G401.6 (cell line): ENCODE measurements around the gene ABTB2.

Experiments used
- FAIRE-seq: peaks from 2 replicates; lab custom pipeline; 2012; peaks lifted over from hg19 to GRCh38; lab: Jason Lieb, UNC

ABTB2 gene

DNA sequence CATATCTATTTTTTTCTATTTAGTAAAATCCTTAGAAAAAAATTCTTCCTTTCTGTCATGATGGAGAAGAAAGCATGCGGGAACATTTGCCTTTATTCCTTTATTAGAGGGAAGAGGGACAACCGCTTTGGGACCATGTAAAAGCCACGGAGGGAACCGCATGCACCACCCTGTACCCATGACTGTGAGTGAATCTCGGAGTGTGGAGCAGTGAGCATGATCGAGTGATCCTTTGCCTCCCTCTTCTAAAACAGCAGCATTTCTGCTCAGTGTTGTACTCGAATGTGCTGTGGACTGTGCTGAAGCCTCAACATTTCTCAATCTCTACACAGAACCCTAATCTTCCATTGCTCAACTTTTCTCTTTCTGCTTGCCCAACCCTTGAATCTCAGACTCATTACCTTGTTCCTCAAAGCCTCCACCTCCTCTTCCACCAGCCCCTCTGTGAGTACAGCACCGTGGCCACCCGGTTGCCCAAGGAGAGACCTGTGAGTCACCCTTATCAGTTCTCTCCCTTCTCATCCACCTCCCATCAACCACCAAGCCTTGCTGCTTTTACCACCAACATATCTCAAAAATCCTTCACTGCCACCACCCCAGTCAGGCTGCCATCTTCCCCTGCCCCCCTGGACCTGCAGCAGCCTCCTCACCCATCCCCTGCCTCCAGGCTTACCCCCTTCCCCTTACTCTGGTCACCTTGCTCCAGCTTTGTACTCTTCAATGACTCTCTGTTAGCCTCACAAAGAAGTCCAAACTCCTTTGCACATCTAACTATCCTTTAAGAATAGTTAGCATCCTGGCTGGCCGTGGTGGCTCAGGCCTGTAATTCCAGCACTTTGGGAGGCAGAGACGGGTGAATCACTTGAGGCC, 149.3 kb downstream of the ABTB2 start:
- no peak for FAIRE-seq

DNA sequence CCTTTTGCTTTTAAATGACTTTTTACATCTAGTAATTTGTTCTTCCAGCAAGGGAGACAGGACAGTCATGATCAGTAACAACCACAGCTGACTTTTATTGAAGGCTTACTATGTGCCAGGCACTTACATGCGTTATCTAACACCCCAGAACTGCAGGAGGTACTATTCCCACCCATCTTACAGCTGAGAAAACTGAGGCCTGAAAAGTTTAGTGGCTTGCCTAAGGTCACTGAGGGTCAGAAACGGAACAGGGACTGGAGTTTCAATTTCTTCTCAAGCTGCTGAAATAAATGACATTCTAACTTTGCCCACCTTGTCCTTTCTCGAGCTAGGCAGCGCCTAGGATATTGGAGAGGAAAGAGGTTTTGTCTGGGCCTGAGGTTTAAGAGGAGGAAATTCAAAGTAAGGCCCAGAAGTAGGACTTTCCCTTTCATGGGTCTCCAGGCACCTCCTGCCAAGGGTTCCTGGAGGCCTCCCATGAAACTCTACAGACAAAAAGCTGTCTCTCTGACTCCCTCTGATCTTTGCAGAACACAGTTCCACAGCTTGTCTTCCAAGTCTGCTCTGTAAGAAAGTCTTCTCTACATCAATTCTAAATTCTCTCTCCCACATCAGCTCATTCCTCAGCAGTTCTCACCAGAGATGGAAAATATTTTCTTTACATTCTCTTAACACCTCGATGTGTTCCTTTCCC, 150.2 kb downstream of the ABTB2 start:
- no peak for FAIRE-seq

DNA sequence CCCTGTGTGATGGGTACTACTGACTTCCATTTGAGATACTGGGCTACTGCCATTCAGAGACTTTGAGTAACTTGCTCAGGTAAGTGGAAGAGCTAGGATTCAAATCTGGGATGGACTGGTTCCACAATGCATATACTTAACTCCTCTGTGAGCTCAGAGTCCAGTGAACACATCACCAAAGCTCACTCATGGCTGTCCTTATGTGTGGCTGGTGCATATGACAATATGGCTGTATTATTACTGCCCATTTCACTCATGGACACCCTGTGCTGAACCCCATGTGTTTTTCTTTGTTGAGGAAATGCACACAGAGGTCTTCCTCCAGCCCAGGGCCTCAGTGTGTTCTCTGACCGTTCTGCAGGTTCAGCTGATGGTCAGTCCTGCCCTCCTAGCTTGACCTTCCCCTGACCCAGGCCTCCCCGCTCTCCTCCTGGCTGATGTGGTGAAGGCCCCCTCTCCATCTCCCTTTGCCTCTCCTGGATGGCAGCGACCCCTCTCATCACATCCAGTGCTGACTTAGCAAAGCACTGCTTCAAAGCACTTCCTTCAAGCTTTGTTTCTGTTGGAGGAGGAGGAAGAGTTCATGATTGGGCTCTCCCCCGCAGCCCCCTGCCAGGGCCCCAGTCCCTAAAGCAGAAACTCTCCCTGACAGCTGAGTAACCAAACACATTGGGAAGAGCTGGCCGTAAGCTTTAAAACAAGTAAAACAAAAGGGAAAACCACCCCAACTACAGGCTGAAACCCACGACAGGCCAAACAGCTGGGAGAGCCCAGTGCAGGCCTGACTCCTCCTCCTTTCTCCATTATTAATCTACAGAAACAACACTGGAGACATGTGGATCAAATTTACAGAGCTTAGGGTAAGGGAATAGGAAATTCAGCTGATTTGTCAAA, 151.2 kb downstream of the ABTB2 start:
- no peak for FAIRE-seq

DNA sequence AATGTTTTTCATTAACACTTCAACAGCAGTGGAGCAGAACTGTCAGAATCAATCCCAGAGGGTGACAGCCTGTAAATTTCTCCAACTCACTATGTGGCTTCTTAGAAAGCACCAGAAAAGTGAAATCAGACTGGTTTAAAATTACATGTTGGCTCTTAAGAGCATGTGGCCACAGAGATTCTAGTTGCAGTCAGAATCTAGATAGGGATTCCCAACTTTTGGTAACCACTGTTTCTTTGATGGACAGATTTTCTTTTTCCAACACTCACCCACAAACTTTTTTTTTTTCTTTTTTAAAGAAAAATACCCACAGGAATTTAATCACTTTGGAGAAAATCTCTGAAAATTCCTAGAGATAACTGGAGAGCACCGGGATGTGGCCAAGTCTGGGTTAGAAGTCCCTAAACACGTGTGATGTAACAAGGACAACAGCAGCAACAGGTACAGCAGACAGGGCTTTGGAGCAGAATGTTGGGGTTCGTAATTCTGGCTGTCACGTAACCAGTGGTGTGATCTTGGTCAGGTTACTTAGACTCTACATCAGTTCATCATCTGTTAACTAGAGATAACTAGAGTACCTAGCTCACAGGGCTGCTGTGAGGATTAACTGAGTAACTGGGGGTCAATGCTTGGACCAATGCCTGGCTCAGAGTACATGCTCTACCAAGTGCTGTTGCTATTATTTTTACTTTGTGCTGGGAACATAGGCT, 152.3 kb downstream of the ABTB2 start:
- no peak for FAIRE-seq

DNA sequence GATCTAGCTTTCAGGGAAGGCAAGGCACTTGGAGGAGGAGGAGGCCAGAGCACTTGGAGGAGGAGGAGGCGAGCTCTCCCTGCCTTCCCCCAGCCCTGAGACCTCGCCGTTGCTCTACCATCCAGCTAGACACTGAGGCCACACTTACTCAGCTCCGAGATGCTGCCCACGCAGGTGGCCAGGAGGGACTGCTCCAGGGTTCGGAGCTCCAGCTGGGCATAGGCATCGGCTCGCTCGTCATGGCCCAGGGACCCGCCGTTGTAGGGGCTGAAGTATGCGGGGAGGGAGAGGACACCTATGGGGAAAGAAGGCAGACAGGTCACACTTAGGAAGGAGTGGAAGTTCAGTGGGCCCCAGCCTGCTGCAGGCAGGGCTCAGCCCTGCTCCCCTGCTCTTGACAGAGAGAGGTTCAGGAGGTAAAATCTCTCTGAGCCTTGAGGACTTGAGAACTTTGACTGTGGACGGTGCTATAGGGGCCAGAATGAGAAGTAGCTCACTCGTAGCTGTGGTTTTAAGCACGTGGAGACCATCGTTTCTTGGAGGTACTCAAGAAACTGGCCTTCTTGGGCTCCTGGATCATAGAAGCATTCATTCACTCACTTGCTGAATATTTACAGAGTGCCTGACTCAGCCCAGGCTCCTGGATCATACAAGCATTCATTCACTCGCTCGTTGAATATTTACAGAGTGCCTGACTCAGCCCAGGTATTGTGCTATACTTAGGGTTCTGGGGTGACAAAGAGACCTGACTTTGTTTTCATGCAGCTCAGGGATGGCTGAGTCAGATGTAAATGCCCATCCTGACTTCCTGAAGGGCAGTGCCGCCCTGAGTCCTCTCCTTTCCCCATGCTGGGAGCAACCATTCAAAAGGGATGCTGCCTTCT, 153.2 kb downstream of the ABTB2 start:
- FAIRE-seq, result no peak

DNA sequence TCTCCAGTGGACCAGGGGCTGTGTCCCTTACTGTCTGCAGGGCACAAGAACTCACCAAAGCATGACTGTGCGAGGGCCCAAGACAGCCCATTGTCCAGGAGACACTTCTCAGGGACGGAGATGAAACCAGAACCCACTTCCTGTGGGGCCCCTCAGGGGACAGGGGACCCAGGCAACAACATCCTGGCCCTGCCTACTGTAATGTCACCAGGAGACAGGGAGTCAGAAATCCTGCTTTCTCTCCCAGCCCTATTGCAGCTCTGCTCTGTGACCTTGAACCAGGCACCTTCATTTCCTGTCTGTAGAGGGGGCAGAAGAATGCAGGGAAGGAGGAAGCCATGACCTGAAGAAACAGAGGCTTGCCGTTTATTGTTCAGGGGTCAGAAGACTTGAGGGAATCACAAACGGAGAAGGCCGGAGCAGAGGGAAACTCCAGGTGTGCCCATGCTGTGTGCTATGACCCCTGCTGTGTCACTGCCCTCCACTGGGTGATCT, 154.4 kb downstream of the ABTB2 start:
- no peak for FAIRE-seq

DNA sequence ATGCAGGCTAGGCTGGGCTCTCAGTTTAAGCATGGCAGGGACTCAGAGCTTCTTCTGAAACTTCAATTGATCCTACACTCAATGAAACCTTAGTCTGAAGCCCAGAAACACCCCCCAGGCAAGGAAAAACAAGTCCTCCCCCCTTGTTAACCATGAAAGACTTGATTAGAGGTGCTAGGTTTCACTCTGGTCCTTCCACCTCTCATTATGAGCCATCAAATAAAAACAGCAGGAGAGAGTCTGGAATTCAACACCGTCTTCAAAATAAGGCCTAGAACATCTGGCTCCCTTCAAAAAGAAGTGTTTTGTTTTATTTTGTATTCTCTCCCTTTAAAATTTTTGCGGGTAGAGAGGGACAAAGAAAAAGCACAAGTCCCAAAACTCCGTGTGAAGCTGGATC, 156.7 kb downstream of the ABTB2 start:
- no peak for FAIRE-seq

DNA sequence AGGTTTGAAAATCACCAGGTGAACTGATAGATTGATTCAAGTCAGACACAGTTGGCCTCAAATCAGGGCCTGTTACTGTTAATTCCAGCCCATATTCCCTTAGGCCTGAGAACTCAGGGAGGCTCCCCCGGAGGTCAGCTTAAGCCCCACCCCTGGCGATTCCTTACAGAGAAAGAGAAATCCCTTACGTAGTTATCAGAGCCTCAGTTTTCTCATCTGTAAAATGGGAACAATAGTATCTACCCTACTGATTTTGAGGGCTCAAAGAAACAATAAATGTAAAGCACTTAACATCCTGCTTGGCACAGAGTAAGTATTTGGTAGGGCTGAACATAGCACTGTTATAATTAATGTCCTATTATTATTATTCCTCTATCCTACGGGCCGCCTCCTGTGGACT, 158.3 kb downstream of the ABTB2 start:
- no peak for FAIRE-seq

DNA sequence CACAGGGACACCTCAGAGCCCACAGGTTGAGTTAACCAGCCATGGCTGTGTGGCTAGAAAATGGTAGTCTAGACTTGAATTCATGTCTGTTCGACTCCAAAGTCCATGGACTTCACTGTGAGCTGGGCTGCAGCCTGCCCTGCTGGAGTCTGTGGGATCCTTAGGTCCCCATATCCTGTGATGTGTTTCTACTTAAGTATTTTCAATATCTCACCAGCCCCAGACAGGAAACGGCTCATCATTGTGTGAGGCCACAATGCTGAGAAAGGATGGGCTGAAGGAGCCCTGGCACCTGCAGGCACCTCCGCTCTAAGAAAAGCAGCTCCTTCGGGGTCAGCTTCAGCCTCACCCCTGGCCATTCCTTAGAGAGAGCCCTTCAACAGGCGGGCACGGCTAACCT, 159.3 kb downstream of the ABTB2 start:
- no peak for FAIRE-seq

DNA sequence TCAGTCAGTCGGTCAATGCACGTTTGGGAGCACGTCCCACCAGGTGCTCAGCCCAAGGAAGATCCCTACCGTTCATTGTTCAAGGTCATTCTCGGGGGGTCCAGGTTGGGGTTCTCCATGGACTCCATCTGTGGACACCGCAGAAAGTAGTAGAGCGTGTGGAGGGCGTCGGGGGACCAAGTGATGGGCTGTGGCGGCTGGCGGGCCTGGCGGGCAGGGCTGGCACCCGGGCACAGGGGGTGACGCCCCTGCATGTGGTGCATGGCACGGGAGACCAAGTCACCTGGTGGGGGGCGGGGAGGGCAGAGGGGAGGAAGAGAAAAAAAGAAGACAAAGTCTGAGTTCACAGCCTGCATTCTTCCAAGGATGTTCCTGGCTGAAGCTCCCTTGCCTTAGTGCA, 160.6 kb downstream of the ABTB2 start:
- no peak for FAIRE-seq

DNA sequence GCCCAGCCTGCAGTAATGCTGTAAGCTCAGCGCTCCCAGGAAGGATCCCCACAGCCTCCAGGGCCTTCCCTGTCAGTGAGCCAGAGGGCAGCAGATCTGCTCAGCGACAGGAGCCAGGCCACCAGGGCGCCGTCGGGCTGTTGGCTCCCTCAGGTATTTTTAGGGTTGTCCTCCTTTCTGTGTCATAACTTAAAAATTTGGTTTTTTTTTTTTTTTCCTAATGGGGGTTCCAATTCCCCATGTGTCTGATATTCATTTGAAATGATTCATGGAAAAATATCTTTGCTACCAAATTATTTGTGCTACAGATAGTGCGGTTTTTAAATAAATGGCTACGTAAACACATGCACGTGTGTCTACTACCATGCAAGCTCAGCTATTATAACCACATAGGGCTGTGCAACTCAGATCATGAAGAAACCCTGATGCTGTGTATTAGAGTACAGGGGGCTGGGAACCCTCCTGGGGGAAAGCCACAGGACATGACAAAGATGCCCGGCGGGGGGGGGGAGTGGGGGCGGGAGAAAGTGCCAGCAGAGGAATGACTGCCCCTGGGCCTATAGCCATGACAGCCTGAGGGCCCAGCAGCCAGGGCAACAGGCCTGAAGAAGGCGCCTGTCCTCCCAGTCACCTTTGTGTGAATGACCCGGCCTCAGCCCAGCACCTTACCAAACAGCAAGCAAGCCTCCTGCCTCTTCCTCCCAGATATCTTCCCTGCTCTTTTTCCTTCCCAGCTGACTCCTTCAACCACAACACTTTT, 163.1 kb downstream of the ABTB2 start:
- no peak for FAIRE-seq

DNA sequence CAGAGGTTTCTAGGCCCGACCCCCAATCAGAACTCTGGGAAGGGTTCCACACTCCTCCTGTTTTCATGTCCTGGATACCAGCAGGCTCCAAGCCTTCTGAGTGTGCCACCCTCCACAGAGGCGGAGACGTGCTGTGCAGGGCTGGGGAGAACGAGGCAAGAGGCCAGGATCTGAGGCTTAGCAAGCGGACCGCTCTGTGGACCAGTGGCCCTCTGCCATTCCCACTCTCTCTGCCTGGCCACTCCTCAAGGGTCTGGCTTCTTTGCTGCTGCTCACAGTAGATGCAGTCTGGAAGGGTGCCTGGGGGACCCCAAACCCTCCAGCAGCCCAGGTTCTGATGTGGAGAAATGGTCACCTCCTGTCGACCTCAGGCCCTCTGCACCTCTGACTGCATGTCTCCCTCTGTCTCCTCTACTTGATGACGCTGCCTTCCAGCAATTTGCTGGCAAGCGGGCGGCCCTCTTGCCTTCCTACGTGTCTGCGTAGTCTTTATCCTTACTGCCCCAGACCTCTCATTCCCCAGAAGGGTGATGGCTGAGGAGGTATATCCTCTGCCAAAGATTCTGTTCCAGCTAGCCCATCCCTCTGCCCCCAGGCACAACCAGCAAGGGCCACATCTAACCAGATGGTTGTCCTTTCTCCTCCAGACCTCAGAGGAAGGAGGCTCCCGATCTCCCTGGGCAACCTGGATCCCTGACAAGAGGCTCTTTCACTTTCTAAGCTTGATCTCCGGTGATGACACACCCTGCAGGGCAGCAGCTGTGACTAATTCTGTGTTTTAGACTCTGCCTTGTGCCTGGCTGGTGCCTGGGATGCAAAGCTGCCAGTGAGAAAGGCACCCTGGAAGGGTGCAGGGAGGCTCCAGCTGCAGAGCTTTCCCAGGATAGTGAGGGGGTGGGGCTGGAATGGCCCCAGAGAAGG, 165.1 kb downstream of the ABTB2 start:
- no peak for FAIRE-seq

DNA sequence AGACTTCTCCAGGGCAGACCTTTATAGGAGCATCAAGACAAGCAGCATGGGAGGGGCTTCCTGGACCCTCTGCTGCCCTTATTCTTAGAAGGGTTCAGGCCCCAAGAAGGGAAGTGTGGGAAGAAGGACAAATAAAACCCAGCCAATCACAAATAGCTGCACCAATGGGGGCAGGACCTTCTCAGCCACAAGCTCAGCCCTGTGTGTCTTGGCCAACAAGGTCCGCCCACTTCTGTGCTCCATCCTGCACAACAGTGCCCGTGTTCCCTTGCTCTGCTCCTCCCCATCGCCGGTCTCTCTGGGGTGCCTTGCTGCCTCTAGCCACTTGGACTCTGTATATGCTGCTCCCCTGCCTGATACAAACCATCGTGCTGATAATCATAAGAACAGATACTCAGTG, 166.2 kb downstream of the ABTB2 start:
- no peak for FAIRE-seq

DNA sequence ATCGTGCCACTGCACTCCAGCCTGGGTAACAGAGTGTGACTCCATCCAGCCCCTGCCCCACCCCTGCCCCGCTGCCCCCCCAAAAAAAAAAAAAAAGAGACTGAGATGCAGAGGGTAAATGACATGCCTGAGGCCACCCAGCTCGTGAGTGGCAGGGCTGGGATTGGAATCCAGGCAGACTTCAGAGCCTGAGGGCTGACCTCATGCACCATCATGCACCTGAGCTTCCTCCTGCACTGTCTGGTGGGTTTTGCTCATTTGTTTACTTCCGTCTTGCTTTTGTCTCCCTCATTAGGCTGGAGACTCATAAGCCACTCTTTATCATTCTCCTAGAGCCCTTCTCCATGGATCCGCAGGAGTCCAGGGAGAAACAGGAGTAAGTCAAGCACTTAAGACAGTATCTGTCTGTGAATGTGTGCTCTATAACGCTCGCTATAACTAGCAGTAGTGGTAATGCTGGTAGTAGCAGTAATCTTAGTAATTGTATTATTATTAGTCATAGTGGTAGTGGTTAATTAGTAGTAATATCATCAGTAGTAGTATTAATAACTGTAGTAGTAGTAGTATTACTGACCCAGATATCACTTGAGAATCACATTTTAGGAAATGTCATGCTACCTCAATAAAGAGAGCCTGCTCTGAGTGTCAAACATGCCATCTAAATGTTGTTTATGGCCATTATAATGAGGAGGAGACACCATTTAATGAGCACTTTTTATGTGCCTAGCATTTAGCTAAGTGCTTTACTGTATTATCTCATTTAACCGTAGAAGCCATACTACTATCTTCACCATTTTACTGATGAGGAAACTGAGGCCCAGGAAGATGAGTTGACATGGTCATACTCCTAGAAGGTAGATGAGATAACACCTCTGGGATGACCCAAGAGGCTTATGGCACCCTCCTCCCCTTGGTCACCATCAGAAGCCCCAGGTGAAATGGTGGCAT, 167.3 kb downstream of the ABTB2 start:
- FAIRE-seq, result no peak

DNA sequence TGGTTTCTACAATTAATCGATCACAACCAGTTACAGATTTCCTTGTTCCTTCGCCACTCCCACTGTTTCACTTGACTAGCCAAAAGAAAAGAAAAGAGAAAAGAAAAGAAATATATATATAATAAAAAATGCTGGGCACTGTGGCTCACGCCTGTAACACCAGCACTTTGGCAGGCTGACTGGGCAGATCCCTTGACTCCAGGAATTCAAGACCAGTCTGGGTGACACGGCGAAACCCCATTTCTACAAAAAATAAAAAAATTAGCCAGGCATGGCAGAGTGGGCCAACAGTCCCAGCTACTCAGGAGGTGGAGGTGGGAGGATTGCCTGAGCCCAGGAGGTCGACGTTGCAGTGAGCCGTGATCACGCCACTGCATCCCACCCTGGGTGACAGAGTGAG, 168.6 kb downstream of the ABTB2 start:
- FAIRE-seq, result no peak

DNA sequence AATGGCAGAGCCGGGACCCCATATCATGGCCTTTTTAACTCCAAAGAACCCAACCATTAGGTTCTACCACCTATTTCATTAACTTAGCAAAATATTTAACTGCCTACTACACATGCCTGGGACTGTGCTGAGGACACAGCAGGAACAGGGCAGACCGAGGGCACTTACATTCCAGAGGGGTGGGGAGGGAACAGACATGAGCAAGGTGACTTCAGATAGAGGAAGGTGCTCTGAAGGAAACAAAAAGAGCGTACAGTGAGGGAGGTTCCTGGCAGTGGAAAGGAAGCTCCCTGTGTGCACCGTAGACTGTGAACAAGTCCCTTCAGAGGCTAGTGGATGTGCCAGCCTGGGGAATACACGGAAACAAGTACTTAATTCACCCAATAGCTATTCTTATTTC, 169.6 kb downstream of the ABTB2 start:
- no peak for FAIRE-seq

DNA sequence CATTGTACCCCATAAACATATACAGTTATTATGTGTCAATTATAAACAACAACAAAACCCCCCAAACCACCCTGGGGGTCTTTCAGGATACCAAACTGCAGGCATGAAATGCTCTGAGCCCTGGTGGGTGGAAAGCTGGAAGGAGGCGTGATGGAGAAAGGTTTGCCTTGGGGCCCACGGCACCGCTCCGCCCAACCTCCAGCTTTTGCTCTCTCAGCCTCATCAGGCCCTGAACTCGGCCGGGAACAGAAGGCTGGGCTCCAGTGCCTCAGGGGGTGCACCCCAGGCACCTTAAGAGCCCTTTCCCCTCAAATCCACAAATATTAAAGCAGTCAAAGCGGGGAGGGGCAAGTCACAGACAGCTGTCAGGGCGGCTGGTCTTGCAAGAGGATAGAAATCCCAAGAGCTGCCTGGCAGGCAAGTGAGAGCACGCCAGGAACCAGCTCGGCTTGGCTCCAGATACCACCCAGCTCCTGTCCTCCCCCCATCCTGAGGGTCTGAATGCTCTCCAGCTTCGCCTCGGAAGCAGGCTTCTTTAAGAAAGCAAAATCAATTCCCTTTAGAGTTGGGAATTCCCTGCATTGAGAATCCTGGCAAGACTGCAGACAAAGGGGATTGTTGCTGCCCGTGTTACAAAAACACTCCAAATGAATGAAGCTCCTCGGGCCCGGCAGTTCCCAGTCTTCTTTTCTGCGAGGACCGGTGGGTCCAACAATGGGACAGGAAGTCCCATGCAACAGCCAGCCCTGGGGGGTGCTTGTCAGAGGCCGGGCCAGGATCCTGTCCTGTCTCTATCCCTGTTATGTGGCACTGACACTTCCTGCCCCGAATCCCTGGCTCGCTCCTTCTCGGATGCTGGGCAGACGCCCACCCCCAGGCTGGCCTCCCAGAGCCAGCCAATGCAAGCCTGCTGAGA, 171.6 kb downstream of the ABTB2 start:
- no peak for FAIRE-seq
